Endothelial cell of umbilical vein (primary cell): ENCODE results near the gene TMPRSS13. TPM values are rescaled to one million over a fixed set of nuclear protein-coding genes. Genes with fewer than 3 reads are reported as not detected.

Experiments used
- BruUV-seq: library from RNA; stranded (reverse); fragments of 400-500 nt; replicated peaks from 2 replicates; lab custom pipeline; 2021; lab: Mats Ljungman, UMichigan
- CTCF ChIA-PET: fragments of 300-600, 350-600 bp; sonication (Branson Sonifier 250); formaldehyde crosslinking; loops from one replicate; lab custom pipeline; 2021; ENCODE audit warnings: antibody characterized with exemption, inconsistent platforms; lab: Charles Lee
- POLR2A ChIA-PET: fragments of 300-600, 350-600 bp; sonication (Branson Sonifier 250); formaldehyde crosslinking; loops from one replicate; lab custom pipeline; 2021; ENCODE audit warnings: antibody characterized with exemption, inconsistent platforms; lab: Charles Lee
- DNase-seq: peaks from one replicate; pipeline ENCODE4 v3.0.0-alpha.2; 2011; ENCODE audit warnings: low read depth, low spot score
- FAIRE-seq: peaks from 2 replicates; lab custom pipeline; 2011; peaks lifted over from hg19 to GRCh38; lab: Jason Lieb, UNC
- H2AFZ ChIP-seq: 2 replicates; pipeline ENCODE4 v1.6.0; 2012; ENCODE audit warnings: low read depth, low read length, control low read depth, inconsistent platforms
- H3K27ac ChIP-seq: 2 replicates; pipeline ENCODE4 v1.5.1; 2011; ENCODE audit warnings: low read depth, mild to moderate bottlenecking, control low read depth, low read length, moderate library complexity; ENCODE audit not compliant: insufficient read depth
- H3K27me3 ChIP-seq, 2 experiments: 2 replicates each; pipeline versions ENCODE4 v1.6.0 to v1.6.1; 2011; ENCODE audit warnings: low read length in 2 of 2, mixed read lengths in 1 of 2; ENCODE audit not compliant: control insufficient read depth in 2 of 2, insufficient read depth in 2 of 2
- H3K36me3 ChIP-seq, 2 experiments: 2 replicates in 1 of 2; 3 replicates in 1 of 2; pipeline ENCODE4 v1.5.1; 2011; ENCODE audit warnings: low read length in 2 of 2, mild to moderate bottlenecking in 1 of 2, moderate library complexity in 1 of 2; ENCODE audit not compliant: control insufficient read depth in 2 of 2, insufficient read depth in 2 of 2; ENCODE audit errors: extremely low read depth in 1 of 2
- H3K4me1 ChIP-seq: 3 replicates; pipeline ENCODE4 v1.5.1; 2011; ENCODE audit warnings: mild to moderate bottlenecking, low read length; ENCODE audit not compliant: control insufficient read depth, insufficient read depth; ENCODE audit errors: extremely low read depth
- H3K4me2 ChIP-seq: 2 replicates; pipeline ENCODE4 v1.6.1; 2011; ENCODE audit warnings: low read length, control low read depth, mixed read lengths; ENCODE audit not compliant: insufficient read depth
- H3K4me3 ChIP-seq, 3 experiments: fragments of 200-600 bp in 1 of 3; sonication (generic), shearing (Covaris generic) in 1 of 3; replicated peaks in 1 of 3; 2 replicates each; pipeline ENCODE4 v1.5.1; 2011 to 2016; ENCODE audit warnings: control low read depth in 3 of 3, low read length in 3 of 3, mild to moderate bottlenecking in 2 of 3, inconsistent platforms in 1 of 3, low read depth in 1 of 3, moderate library complexity in 1 of 3; ENCODE audit not compliant: insufficient read depth in 1 of 3
- H3K79me2 ChIP-seq: 2 replicates; pipeline ENCODE4 v1.6.0; 2012; ENCODE audit warnings: low read length, inconsistent platforms; ENCODE audit not compliant: control insufficient read depth, insufficient read depth
- H3K9ac ChIP-seq: replicated peaks from 2 replicates; pipeline ENCODE3; 2011; ENCODE audit warnings: low read length, control low read depth; ENCODE audit not compliant: insufficient read depth; ENCODE audit errors: extremely low read depth
- H3K9me1 ChIP-seq: replicated peaks from 3 replicates; pipeline ENCODE4 v1.6.0; 2011; ENCODE audit warnings: mild to moderate bottlenecking, low read length; ENCODE audit not compliant: control insufficient read depth, insufficient read depth; ENCODE audit errors: extremely low read depth
- H3K9me3 ChIP-seq: replicated peaks from 2 replicates; pipeline ENCODE4 v1.5.1; 2012; ENCODE audit warnings: low read length, inconsistent platforms; ENCODE audit not compliant: control insufficient read depth, insufficient read depth
- H4K20me1 ChIP-seq: replicated peaks from 2 replicates; pipeline ENCODE3; 2011; ENCODE audit warnings: mild to moderate bottlenecking, low read length; ENCODE audit not compliant: control insufficient read depth, insufficient read depth; ENCODE audit errors: extremely low read depth
- CTCF ChIP-seq, 2 donors: IDR thresholded peaks; 1 replicate in 1 of 2; 2 replicates in 1 of 2; pipeline ENCODE4 v1.5.1; 2011; ENCODE audit warnings: low read length in 2 of 2, mild to moderate bottlenecking in 2 of 2, moderate library complexity in 2 of 2, control low read depth in 1 of 2, inconsistent platforms in 1 of 2, low read depth in 1 of 2; ENCODE audit not compliant: insufficient read depth in 1 of 2; ENCODE audit errors: extremely low read depth in 1 of 2
- EZH2 ChIP-seq: IDR thresholded peaks from 2 replicates; pipeline ENCODE4 v1.6.1; 2012; ENCODE audit warnings: borderline replicate concordance, low read depth, mild to moderate bottlenecking, moderate library complexity, low read length, inconsistent platforms; ENCODE audit not compliant: severe bottlenecking
- FOS ChIP-seq: IDR thresholded peaks from 2 replicates; pipeline ENCODE4 v1.6.1; 2011; ENCODE audit warnings: mild to moderate bottlenecking, low read length, moderate library complexity, borderline replicate concordance; ENCODE audit not compliant: insufficient read depth
- GATA2 ChIP-seq: IDR thresholded peaks from 2 replicates; pipeline ENCODE4 v1.7.0; 2011; ENCODE audit warnings: low read depth, mild to moderate bottlenecking, moderate library complexity, mixed read lengths, low read length; ENCODE audit not compliant: insufficient read length, insufficient read depth
- JUN ChIP-seq: IDR thresholded peaks from 2 replicates; pipeline ENCODE4 v1.6.1; 2011; ENCODE audit warnings: borderline replicate concordance, low read depth; ENCODE audit not compliant: insufficient read length, insufficient read depth
- MYC ChIP-seq: IDR thresholded peaks from one replicate; pipeline ENCODE4 v1.6.1; 2011; ENCODE audit warnings: mild to moderate bottlenecking, low read depth, low read length
- POLR2A ChIP-seq: IDR thresholded peaks from 2 replicates; pipeline ENCODE4 v1.6.1; 2012; ENCODE audit warnings: low read depth, mild to moderate bottlenecking, control low read depth, low read length
- POLR2AphosphoS5 ChIP-seq: IDR thresholded peaks from 2 replicates; pipeline ENCODE4 v1.6.1; 2012; ENCODE audit warnings: low read depth, mild to moderate bottlenecking, control low read depth, low read length, moderate library complexity; ENCODE audit not compliant: insufficient read depth
- dilution Hi-C: fragments of 300-500 bp; cut with MboI; formaldehyde crosslinking; loops from one replicate; pipeline ENCODE4 v1.15.0; 2019; ENCODE audit warnings: low sequenced_read_pairs; ENCODE audit not compliant: extremely low pct_ligation_motif_present
- intact Hi-C: fragments of 100-400 bp; cut with micrococcal nuclease; formaldehyde crosslinking; loops from one replicate; pipeline ENCODE4 v1.10.0; 2022
- polyA plus RNA-seq, 4 experiments: library from polyadenylated mRNA; depleted of rRNA in 3 of 4; stranded (reverse) in 3 of 4; unstranded in 1 of 4; fragments of >200 nt; gene quantifications; 2 replicates each; pipeline versions ENCODE4 v1.2.1 to v1.2.3, GENCODE V29; 2011 to 2012; ENCODE audit warnings: missing spikeins in 1 of 4
- total RNA-seq: library from RNA; stranded (reverse); gene quantifications from 2 replicates; pipeline ENCODE4 v1.2.3, GENCODE V29; 2021
- TF ChIP-seq, protein P1 (sequence below): IDR thresholded peaks from 2 replicates; pipeline ENCODE4 v1.6.1; 2011; ENCODE audit not compliant: insufficient read depth, insufficient read length

The TMPRSS13 gene
- total and polyA plus RNA-seq, 2 donors (not counting 3 experiments of a cell fraction or from before 2014, with no cell fraction given), result 0.22 to 0.46 TPM

GRCh38 chr11:117977029-117977428 is 47.8 kb upstream of the TMPRSS13 start:
- ChIA-PET POLR2A (no interaction called here), CTCF (interaction anchor here (1.4 to 4.0 kb wide), 4 partner anchors 12 to 551 kb away, joined by 4 to 16 read pairs (median 4); no protein-coding TSS in a partner anchor)
- Histone ChIP-seq H3K36me3 (no peaks in the 10 kb centered on the region), H3K4me3 (no peak overlapping the region), H3K9ac (no peak overlapping the region), H3K4me2 (no peak overlapping the region), H4K20me1 (no peaks in the 10 kb centered on the region), H3K27ac (no peak overlapping the region), H3K9me1 (no peaks in the 10 kb centered on the region), H3K27me3 (peaks cover 7 to 8% of the 10 kb centered on the region in 2 experiments), H3K4me1 (peaks cover 16% of the 10 kb centered on the region), H3K79me2 (no peaks in the 10 kb centered on the region), H2AFZ (no peak overlapping the region), H3K9me3 (no peaks in the 10 kb centered on the region)
- dilution Hi-C loops (no loop called here), intact Hi-C loops (no loop called here)
- FAIRE-seq (no peak), DNase-seq (no peak)
- no TSS peak for BruUV-seq
- TF ChIP-seq POLR2AphosphoS5 (no peak), EZH2 (no peak), CTCF (IDR thresholded peaks at IDR 0.05; ENCODE audit: extremely low read depth in 1 of 2, insufficient read depth in 1 of 2, low read depth in 1 of 2, low read length in 2 of 2) (no peak), GATA2 (no peak), FOS (no peak), MYC (no peak), POLR2A (no peak), JUN (no peak)
- TF ChIP-seq, protein P1, sequence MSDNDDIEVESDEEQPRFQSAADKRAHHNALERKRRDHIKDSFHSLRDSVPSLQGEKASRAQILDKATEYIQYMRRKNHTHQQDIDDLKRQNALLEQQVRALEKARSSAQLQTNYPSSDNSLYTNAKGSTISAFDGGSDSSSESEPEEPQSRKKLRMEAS, result no peak
